GM21825 (cell line): ENCODE data around the gene KAT7.
"Not testable (repeated sequence)": the region's sequence is repeated elsewhere in the genome, so short reads cannot be mapped to it uniquely, and the experiment has no call there.

Source experiments
- ATAC-seq: cut with Tn5 transposase; IDR thresholded peaks from one replicate; pipeline ENCODE4 v1.9.1; 2021; ENCODE audit warnings: mild to moderate bottlenecking, moderate library complexity; ENCODE audit not compliant: unreplicated experiment

Gene KAT7

GRCh38 chr17:49788478-49789242 lies at the start of gene KAT7:
Gene KAT7, plus strand, starts transcription at chr17:49788681. Its CDS starts 154 bp downstream, at chr17:49788835.
- peak; percentile 83 for ATAC-seq

- peak; percentile 50 for ATAC-seq
Measured at GRCh38 chr17:49739641-49740271, 48.7 kb upstream of the KAT7 start.

GRCh38 chr17:49741009-49741691 lies 47.3 kb upstream of the KAT7 start:
- peak; percentile 39 for ATAC-seq

- no peak for ATAC-seq
Measured at GRCh38 chr17:49741692-49742076, 46.8 kb upstream of the KAT7 start.

- ATAC-seq = no peak
Measured at GRCh38 chr17:49742166-49742638, 46.3 kb upstream of the KAT7 start.

- no peak for ATAC-seq
Measured at GRCh38 chr17:49745175-49746139, 43.0 kb upstream of the KAT7 start.

- peak; percentile 48 for ATAC-seq
Measured at GRCh38 chr17:49746791-49747490, 41.5 kb upstream of the KAT7 start.

- ATAC-seq = no peak
Measured at GRCh38 chr17:49747632-49748031, 40.8 kb upstream of the KAT7 start.

GRCh38 chr17:49748223-49748622 lies 40.3 kb upstream of the KAT7 start:
- ATAC-seq = no peak

- ATAC-seq = peak; percentile 75
Measured at GRCh38 chr17:49748791-49749190, 39.7 kb upstream of the KAT7 start.

- no peak for ATAC-seq
Measured at GRCh38 chr17:49749730-49750129, 38.8 kb upstream of the KAT7 start.

GRCh38 chr17:49752508-49752907 lies 36.0 kb upstream of the KAT7 start:
- ATAC-seq = no peak

GRCh38 chr17:49753959-49754391 lies 34.5 kb upstream of the KAT7 start:
- no peak for ATAC-seq

GRCh38 chr17:49755663-49756283 lies 32.7 kb upstream of the KAT7 start:
- no peak for ATAC-seq

- ATAC-seq = no peak
Measured at GRCh38 chr17:49756323-49757150, 31.9 kb upstream of the KAT7 start.

- no peak for ATAC-seq
Measured at GRCh38 chr17:49757151-49757777, 31.2 kb upstream of the KAT7 start.

GRCh38 chr17:49758464-49759010 lies 29.9 kb upstream of the KAT7 start:
- not testable (repeated sequence) for ATAC-seq

GRCh38 chr17:49759203-49759602 lies 29.3 kb upstream of the KAT7 start:
- no peak for ATAC-seq
